Endothelial cell of umbilical vein (primary cell): ENCODE measurements around the gene MARCHF9. TPM values are rescaled to one million over a fixed set of nuclear protein-coding genes. Genes with fewer than 3 reads are reported as not detected.

Source experiments
- BruUV-seq: library from RNA; stranded (reverse); fragments of 400-500 nt; replicated peaks from 2 replicates; lab custom pipeline; 2021; lab: Mats Ljungman, UMichigan
- CTCF ChIA-PET: fragments of 300-600, 350-600 bp; sonication (Branson Sonifier 250); formaldehyde crosslinking; loops from one replicate; lab custom pipeline; 2021; ENCODE audit warnings: antibody characterized with exemption, inconsistent platforms; lab: Charles Lee
- POLR2A ChIA-PET: fragments of 300-600, 350-600 bp; sonication (Branson Sonifier 250); formaldehyde crosslinking; loops from one replicate; lab custom pipeline; 2021; ENCODE audit warnings: antibody characterized with exemption, inconsistent platforms; lab: Charles Lee
- DNase-seq: peaks from one replicate; pipeline ENCODE4 v3.0.0-alpha.2; 2011; ENCODE audit warnings: low read depth, low spot score
- FAIRE-seq: peaks from 2 replicates; lab custom pipeline; 2011; peaks lifted over from hg19 to GRCh38; lab: Jason Lieb, UNC
- H2AFZ ChIP-seq: 2 replicates; pipeline ENCODE4 v1.6.0; 2012; ENCODE audit warnings: low read depth, low read length, control low read depth, inconsistent platforms
- H3K27ac ChIP-seq: 2 replicates; pipeline ENCODE4 v1.5.1; 2011; ENCODE audit warnings: low read depth, mild to moderate bottlenecking, control low read depth, low read length, moderate library complexity; ENCODE audit not compliant: insufficient read depth
- H3K27me3 ChIP-seq, 2 experiments: 2 replicates each; pipeline versions ENCODE4 v1.6.0 to v1.6.1; 2011; ENCODE audit warnings: low read length in 2 of 2, mixed read lengths in 1 of 2; ENCODE audit not compliant: control insufficient read depth in 2 of 2, insufficient read depth in 2 of 2
- H3K36me3 ChIP-seq, 2 experiments: 2 replicates in 1 of 2; 3 replicates in 1 of 2; pipeline ENCODE4 v1.5.1; 2011; ENCODE audit warnings: low read length in 2 of 2, mild to moderate bottlenecking in 1 of 2, moderate library complexity in 1 of 2; ENCODE audit not compliant: control insufficient read depth in 2 of 2, insufficient read depth in 2 of 2; ENCODE audit errors: extremely low read depth in 1 of 2
- H3K4me1 ChIP-seq: 3 replicates; pipeline ENCODE4 v1.5.1; 2011; ENCODE audit warnings: mild to moderate bottlenecking, low read length; ENCODE audit not compliant: control insufficient read depth, insufficient read depth; ENCODE audit errors: extremely low read depth
- H3K4me2 ChIP-seq: 2 replicates; pipeline ENCODE4 v1.6.1; 2011; ENCODE audit warnings: low read length, control low read depth, mixed read lengths; ENCODE audit not compliant: insufficient read depth
- H3K4me3 ChIP-seq, 3 experiments: fragments of 200-600 bp in 1 of 3; sonication (generic), shearing (Covaris generic) in 1 of 3; replicated peaks in 1 of 3; 2 replicates each; pipeline ENCODE4 v1.5.1; 2011 to 2016; ENCODE audit warnings: control low read depth in 3 of 3, low read length in 3 of 3, mild to moderate bottlenecking in 2 of 3, inconsistent platforms in 1 of 3, low read depth in 1 of 3, moderate library complexity in 1 of 3; ENCODE audit not compliant: insufficient read depth in 1 of 3
- H3K79me2 ChIP-seq: 2 replicates; pipeline ENCODE4 v1.6.0; 2012; ENCODE audit warnings: low read length, inconsistent platforms; ENCODE audit not compliant: control insufficient read depth, insufficient read depth
- H3K9ac ChIP-seq: replicated peaks from 2 replicates; pipeline ENCODE3; 2011; ENCODE audit warnings: low read length, control low read depth; ENCODE audit not compliant: insufficient read depth; ENCODE audit errors: extremely low read depth
- H3K9me1 ChIP-seq: replicated peaks from 3 replicates; pipeline ENCODE4 v1.6.0; 2011; ENCODE audit warnings: mild to moderate bottlenecking, low read length; ENCODE audit not compliant: control insufficient read depth, insufficient read depth; ENCODE audit errors: extremely low read depth
- H3K9me3 ChIP-seq: replicated peaks from 2 replicates; pipeline ENCODE4 v1.5.1; 2012; ENCODE audit warnings: low read length, inconsistent platforms; ENCODE audit not compliant: control insufficient read depth, insufficient read depth
- H4K20me1 ChIP-seq: replicated peaks from 2 replicates; pipeline ENCODE3; 2011; ENCODE audit warnings: mild to moderate bottlenecking, low read length; ENCODE audit not compliant: control insufficient read depth, insufficient read depth; ENCODE audit errors: extremely low read depth
- EZH2 ChIP-seq: IDR thresholded peaks from 2 replicates; pipeline ENCODE4 v1.6.1; 2012; ENCODE audit warnings: borderline replicate concordance, low read depth, mild to moderate bottlenecking, moderate library complexity, low read length, inconsistent platforms; ENCODE audit not compliant: severe bottlenecking
- FOS ChIP-seq: IDR thresholded peaks from 2 replicates; pipeline ENCODE4 v1.6.1; 2011; ENCODE audit warnings: mild to moderate bottlenecking, low read length, moderate library complexity, borderline replicate concordance; ENCODE audit not compliant: insufficient read depth
- GATA2 ChIP-seq: IDR thresholded peaks from 2 replicates; pipeline ENCODE4 v1.7.0; 2011; ENCODE audit warnings: low read depth, mild to moderate bottlenecking, moderate library complexity, mixed read lengths, low read length; ENCODE audit not compliant: insufficient read length, insufficient read depth
- JUN ChIP-seq: IDR thresholded peaks from 2 replicates; pipeline ENCODE4 v1.6.1; 2011; ENCODE audit warnings: borderline replicate concordance, low read depth; ENCODE audit not compliant: insufficient read length, insufficient read depth
- MAX ChIP-seq: IDR thresholded peaks from 2 replicates; pipeline ENCODE4 v1.6.1; 2011; ENCODE audit not compliant: insufficient read depth, insufficient read length
- MYC ChIP-seq: IDR thresholded peaks from one replicate; pipeline ENCODE4 v1.6.1; 2011; ENCODE audit warnings: mild to moderate bottlenecking, low read depth, low read length
- POLR2A ChIP-seq: IDR thresholded peaks from 2 replicates; pipeline ENCODE4 v1.6.1; 2012; ENCODE audit warnings: low read depth, mild to moderate bottlenecking, control low read depth, low read length
- POLR2AphosphoS5 ChIP-seq: IDR thresholded peaks from 2 replicates; pipeline ENCODE4 v1.6.1; 2012; ENCODE audit warnings: low read depth, mild to moderate bottlenecking, control low read depth, low read length, moderate library complexity; ENCODE audit not compliant: insufficient read depth
- dilution Hi-C: fragments of 300-500 bp; cut with MboI; formaldehyde crosslinking; loops from one replicate; pipeline ENCODE4 v1.15.0; 2019; ENCODE audit warnings: low sequenced_read_pairs; ENCODE audit not compliant: extremely low pct_ligation_motif_present
- intact Hi-C: fragments of 100-400 bp; cut with micrococcal nuclease; formaldehyde crosslinking; loops from one replicate; pipeline ENCODE4 v1.10.0; 2022
- polyA plus RNA-seq, 4 experiments: library from polyadenylated mRNA; depleted of rRNA in 3 of 4; stranded (reverse) in 3 of 4; unstranded in 1 of 4; fragments of >200 nt; gene quantifications; 2 replicates each; pipeline versions ENCODE4 v1.2.1 to v1.2.3, GENCODE V29; 2011 to 2012; ENCODE audit warnings: missing spikeins in 1 of 4
- total RNA-seq: library from RNA; stranded (reverse); gene quantifications from 2 replicates; pipeline ENCODE4 v1.2.3, GENCODE V29; 2021
- TF ChIP-seq, protein P1 (sequence below), 2 donors: IDR thresholded peaks; 1 replicate in 1 of 2; 2 replicates in 1 of 2; pipeline ENCODE4 v1.5.1; 2011; ENCODE audit warnings: low read length in 2 of 2, mild to moderate bottlenecking in 2 of 2, moderate library complexity in 2 of 2, control low read depth in 1 of 2, inconsistent platforms in 1 of 2, low read depth in 1 of 2; ENCODE audit not compliant: insufficient read depth in 1 of 2; ENCODE audit errors: extremely low read depth in 1 of 2

Gene MARCHF9
- total and polyA plus RNA-seq, 2 donors (not counting 3 experiments of a cell fraction or from before 2014, with no cell fraction given) = 4.6 to 4.8 TPM

GRCh38 chr12:57777911-57778310 lies 23.0 kb downstream of the MARCHF9 start:
- no peak for FAIRE-seq
- POLR2A ChIA-PET = no interaction called here

More at GRCh38 chr12:57777911-57778310, 23.0 kb downstream of the MARCHF9 start:
- Histone ChIP-seq H3K4me1 (peaks cover 4% of the 10 kb centered on the region), H3K9me1 (no peaks in the 10 kb centered on the region), H3K36me3 (peaks cover 0 to 3% of the 10 kb centered on the region in 2 experiments), H3K9ac (no peak overlapping the region), H4K20me1 (no peaks in the 10 kb centered on the region), H3K4me3 (no peak overlapping the region), H3K27me3 (no peaks in the 10 kb centered on the region), H2AFZ (no peak overlapping the region), H3K4me2 (no peak overlapping the region), H3K27ac (no peak overlapping the region), H3K79me2 (peaks cover 2% of the 10 kb centered on the region), H3K9me3 (no peaks in the 10 kb centered on the region)
- no peak for DNase-seq
- dilution Hi-C loops (no loop called here), intact Hi-C loops (no loop called here)
- TF ChIP-seq MYC (no peak), MAX (no peak), JUN (no peak), GATA2 (no peak), EZH2 (no peak), FOS (no peak), POLR2AphosphoS5 (no peak), POLR2A (no peak)
- TF ChIP-seq, protein P1, sequence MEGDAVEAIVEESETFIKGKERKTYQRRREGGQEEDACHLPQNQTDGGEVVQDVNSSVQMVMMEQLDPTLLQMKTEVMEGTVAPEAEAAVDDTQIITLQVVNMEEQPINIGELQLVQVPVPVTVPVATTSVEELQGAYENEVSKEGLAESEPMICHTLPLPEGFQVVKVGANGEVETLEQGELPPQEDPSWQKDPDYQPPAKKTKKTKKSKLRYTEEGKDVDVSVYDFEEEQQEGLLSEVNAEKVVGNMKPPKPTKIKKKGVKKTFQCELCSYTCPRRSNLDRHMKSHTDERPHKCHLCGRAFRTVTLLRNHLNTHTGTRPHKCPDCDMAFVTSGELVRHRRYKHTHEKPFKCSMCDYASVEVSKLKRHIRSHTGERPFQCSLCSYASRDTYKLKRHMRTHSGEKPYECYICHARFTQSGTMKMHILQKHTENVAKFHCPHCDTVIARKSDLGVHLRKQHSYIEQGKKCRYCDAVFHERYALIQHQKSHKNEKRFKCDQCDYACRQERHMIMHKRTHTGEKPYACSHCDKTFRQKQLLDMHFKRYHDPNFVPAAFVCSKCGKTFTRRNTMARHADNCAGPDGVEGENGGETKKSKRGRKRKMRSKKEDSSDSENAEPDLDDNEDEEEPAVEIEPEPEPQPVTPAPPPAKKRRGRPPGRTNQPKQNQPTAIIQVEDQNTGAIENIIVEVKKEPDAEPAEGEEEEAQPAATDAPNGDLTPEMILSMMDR (IDR thresholded peaks at IDR 0.05; ENCODE audit: extremely low read depth in 1 of 2, insufficient read depth in 1 of 2, low read depth in 1 of 2, low read length in 2 of 2) = no peak
- CTCF ChIA-PET = interaction anchor here (1.1 kb wide), 1 partner anchor 21 kb away, joined by 4 read pairs; no protein-coding TSS in a partner anchor
- no TSS peak for BruUV-seq
